LNCaP clone FGC (cell line): Measurements from ENCODE around the gene ZNF345.
A peak's percentile ranks its signal among the peaks of the same experiment; 100 is the strongest.

Source experiments
- DNase-seq: peaks from one replicate; pipeline ENCODE4 v3.0.0-alpha.2; 2011; ENCODE audit warnings: low read depth
- H3K4me3 ChIP-seq: 2 replicates; pipeline ENCODE4 v1.5.1; 2011; ENCODE audit warnings: mild to moderate bottlenecking, low read depth, low read length, control low read depth
- TF ChIP-seq, protein P1 (sequence below): IDR thresholded peaks from 2 replicates; pipeline ENCODE4 v1.5.1; 2012; ENCODE audit warnings: mild to moderate bottlenecking; ENCODE audit not compliant: control insufficient read depth, insufficient read depth; ENCODE audit errors: extremely low read depth

ZNF345 gene

DNA sequence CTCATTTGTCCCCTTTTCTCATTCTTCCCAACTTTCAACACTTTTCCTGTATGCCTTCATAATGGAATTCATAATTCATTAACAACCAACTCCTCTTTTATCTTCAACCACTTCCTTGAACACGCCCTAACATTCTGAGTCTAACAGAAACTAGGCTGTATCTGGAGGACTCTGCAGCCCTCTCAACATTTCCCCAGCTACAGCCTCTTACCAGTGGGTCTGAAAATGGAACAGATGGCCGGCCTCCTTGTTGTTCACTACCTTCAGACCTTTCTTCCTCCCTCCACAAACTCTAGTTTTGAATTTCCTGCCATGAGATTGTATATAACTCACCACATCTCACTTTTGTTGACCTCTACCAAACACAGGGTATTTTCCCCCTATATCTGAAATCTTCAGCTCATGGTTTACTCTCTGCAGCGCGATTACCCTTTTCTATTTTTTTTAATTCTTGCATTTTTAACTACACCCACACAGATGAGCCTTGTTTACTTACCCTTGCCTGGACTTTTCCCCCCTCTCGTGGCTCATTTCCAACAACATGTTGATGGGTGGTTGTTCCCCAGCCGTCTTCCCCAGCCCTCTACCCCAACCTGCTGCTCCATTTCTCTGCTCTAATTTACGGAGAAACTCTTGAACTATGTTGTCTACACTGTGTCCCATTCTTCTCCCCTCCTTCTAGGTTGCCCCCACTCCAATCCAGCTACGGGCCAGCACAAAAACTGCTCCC lies 13.3 kb upstream of the ZNF345 start:
- TF ChIP-seq, protein P1, sequence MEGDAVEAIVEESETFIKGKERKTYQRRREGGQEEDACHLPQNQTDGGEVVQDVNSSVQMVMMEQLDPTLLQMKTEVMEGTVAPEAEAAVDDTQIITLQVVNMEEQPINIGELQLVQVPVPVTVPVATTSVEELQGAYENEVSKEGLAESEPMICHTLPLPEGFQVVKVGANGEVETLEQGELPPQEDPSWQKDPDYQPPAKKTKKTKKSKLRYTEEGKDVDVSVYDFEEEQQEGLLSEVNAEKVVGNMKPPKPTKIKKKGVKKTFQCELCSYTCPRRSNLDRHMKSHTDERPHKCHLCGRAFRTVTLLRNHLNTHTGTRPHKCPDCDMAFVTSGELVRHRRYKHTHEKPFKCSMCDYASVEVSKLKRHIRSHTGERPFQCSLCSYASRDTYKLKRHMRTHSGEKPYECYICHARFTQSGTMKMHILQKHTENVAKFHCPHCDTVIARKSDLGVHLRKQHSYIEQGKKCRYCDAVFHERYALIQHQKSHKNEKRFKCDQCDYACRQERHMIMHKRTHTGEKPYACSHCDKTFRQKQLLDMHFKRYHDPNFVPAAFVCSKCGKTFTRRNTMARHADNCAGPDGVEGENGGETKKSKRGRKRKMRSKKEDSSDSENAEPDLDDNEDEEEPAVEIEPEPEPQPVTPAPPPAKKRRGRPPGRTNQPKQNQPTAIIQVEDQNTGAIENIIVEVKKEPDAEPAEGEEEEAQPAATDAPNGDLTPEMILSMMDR: no peak
- peak overlapping the region; percentile 69 for H3K4me3 ChIP-seq
- DNase-seq: no peak

GRCh38 chr19:36837906-36838783 lies 12.5 kb upstream of the ZNF345 start, which contains the start of gene ZNF790:
ZNF790 (minus strand) TSS chr19:36838387; CDS start chr19:36825619, 12,768 bp downstream.
- peak; percentile 88 for DNase-seq
- peak within 1 kb of the TSS; percentile 69 for H3K4me3 ChIP-seq
- TF ChIP-seq, protein P1: no peak

GRCh38 chr19:36838784-36839324 lies 11.8 kb upstream of the ZNF345 start:
- DNase-seq: no peak
- peak overlapping the region; percentile 69 for H3K4me3 ChIP-seq
- TF ChIP-seq, protein P1: no peak

GRCh38 chr19:36847968-36848367 lies 2.7 kb upstream of the ZNF345 start:
- TF ChIP-seq, protein P1: no peak
- no peak overlapping the region for H3K4me3 ChIP-seq
- DNase-seq: no peak

GRCh38 chr19:36849701-36850558 lies 746 bp upstream of the ZNF345 start:
- TF ChIP-seq, protein P1: no peak
- H3K4me3 ChIP-seq: peak overlapping the region; percentile 97
- peak; percentile 75 for DNase-seq

DNA sequence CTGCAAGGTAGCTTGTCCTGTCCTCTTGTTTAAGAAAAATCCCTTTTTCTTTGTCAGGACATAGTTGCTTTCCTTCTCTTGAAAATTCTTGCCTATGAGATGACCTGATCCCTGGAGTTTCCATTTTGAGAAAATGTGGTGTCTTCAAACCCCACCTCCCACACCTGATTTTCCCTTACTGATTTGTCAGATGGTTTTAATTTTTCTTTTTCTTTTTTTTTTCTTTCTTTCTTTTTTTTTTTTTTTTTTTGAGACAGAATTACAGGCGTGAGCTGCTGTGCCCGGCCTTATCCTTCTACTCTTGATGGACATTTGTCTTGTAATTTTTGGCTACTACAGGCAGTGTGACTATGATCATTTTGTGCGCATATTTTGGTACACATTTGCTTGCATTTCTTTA lies 1.2 kb downstream of the ZNF345 start:
- DNase-seq: no peak
- H3K4me3 ChIP-seq: peak overlapping the region; percentile 97
- TF ChIP-seq, protein P1: no peak
